HepG2 (cell line): Measurements from ENCODE around the gene ARL5B. TPM values are rescaled to one million over a fixed set of nuclear protein-coding genes. Genes with fewer than 3 reads are reported as not detected.
A peak's percentile ranks its signal among the peaks of the same experiment; 100 is the strongest.

Experiments
- GABPA ChIP-seq, 2 experiments: IDR thresholded peaks; 2 replicates each; pipeline ENCODE4 v1.6.1; 2011 to 2016; ENCODE audit warnings: low read depth in 2 of 2, low read length in 1 of 2, missing biosample characterization in 1 of 2, missing genetic modification characterization in 1 of 2
- GATAD2A ChIP-seq: IDR thresholded peaks from 2 replicates; pipeline ENCODE4 v1.6.1; 2016
- JUND ChIP-seq: sonication (generic); formaldehyde crosslinking; IDR thresholded peaks from 2 replicates; pipeline ENCODE4 v1.8.0; 2022; ENCODE audit warnings: mild to moderate bottlenecking, missing genetic modification reagents
- KAT2B ChIP-seq: fragments of 150-350 bp; IDR thresholded peaks from 2 replicates; pipeline ENCODE4 v1.6.1; 2014; ENCODE audit warnings: low read depth, low read length, borderline replicate concordance
- KLF11 ChIP-seq: IDR thresholded peaks from 2 replicates; pipeline ENCODE4 v1.6.1; 2016; ENCODE audit warnings: missing compliant biosample characterization
- MTA3 ChIP-seq: sonication (generic); formaldehyde crosslinking; IDR thresholded peaks from 2 replicates; pipeline ENCODE4 v1.4.0; 2020; ENCODE audit warnings: missing genetic modification reagents
- PCBP1 ChIP-seq: fragments of 200-400 bp; formaldehyde crosslinking; IDR thresholded peaks from 2 replicates; pipeline ENCODE4 v1.6.1; 2017; ENCODE audit warnings: mild to moderate bottlenecking, low read depth, low read length, borderline replicate concordance
- PHF5A ChIP-seq: IDR thresholded peaks from one replicate; pipeline ENCODE4 v1.6.1; 2018; ENCODE audit warnings: low read depth, missing genetic modification reagents; ENCODE audit not compliant: unreplicated experiment
- RBAK ChIP-seq: sonication (generic); formaldehyde crosslinking; IDR thresholded peaks from 2 replicates; pipeline ENCODE4 v1.5.1; 2020; ENCODE audit warnings: mild to moderate bottlenecking, missing genetic modification reagents
- RFXANK ChIP-seq: IDR thresholded peaks from 2 replicates; pipeline ENCODE4 v1.6.1; 2016
- RNF219 ChIP-seq: sonication (generic); formaldehyde crosslinking; IDR thresholded peaks from 2 replicates; pipeline ENCODE4 v1.5.0; 2020; ENCODE audit warnings: mild to moderate bottlenecking, missing genetic modification reagents
- SP4 ChIP-seq: sonication (generic); formaldehyde crosslinking; IDR thresholded peaks from 2 replicates; pipeline ENCODE4 v1.8.1; 2023; ENCODE audit warnings: mild to moderate bottlenecking, missing genetic modification reagents
- YEATS2 ChIP-seq: sonication (generic); formaldehyde crosslinking; IDR thresholded peaks from 2 replicates; pipeline ENCODE4 v1.4.0; 2020; ENCODE audit warnings: missing genetic modification reagents, borderline replicate concordance
- ZBTB34 ChIP-seq: sonication (generic); formaldehyde crosslinking; IDR thresholded peaks from 2 replicates; pipeline ENCODE4 v1.8.0; 2022; ENCODE audit warnings: mild to moderate bottlenecking, missing genetic modification reagents
- ZC3H13 ChIP-seq: sonication (generic); formaldehyde crosslinking; IDR thresholded peaks from 2 replicates; pipeline ENCODE4 v1.8.1; 2023; ENCODE audit warnings: mild to moderate bottlenecking, missing genetic modification reagents, moderate library complexity
- ZNF160 ChIP-seq: sonication (generic); formaldehyde crosslinking; IDR thresholded peaks from 2 replicates; pipeline ENCODE4 v1.8.0; 2022; ENCODE audit warnings: mild to moderate bottlenecking, inconsistent platforms, missing genetic modification reagents
- ZNF331 ChIP-seq: sonication (generic); formaldehyde crosslinking; IDR thresholded peaks from 2 replicates; pipeline ENCODE4 v1.4.0; 2020; ENCODE audit warnings: missing genetic modification reagents
- ZNF337 ChIP-seq: sonication (generic); formaldehyde crosslinking; IDR thresholded peaks from 2 replicates; pipeline ENCODE4 v1.5.1; 2020; ENCODE audit warnings: missing genetic modification reagents, low read depth, mild to moderate bottlenecking, borderline replicate concordance
- ZNF441 ChIP-seq: sonication (generic); formaldehyde crosslinking; IDR thresholded peaks from 2 replicates; pipeline ENCODE4 v1.7.0; 2021; ENCODE audit warnings: missing genetic modification reagents, borderline replicate concordance
- ZNF513 ChIP-seq: sonication (generic); formaldehyde crosslinking; conservative IDR thresholded peaks from 2 replicates; pipeline ENCODE4 v1.5.0; 2020; ENCODE audit warnings: missing genetic modification reagents
- ZNF563 ChIP-seq: sonication (generic); formaldehyde crosslinking; IDR thresholded peaks from 2 replicates; pipeline ENCODE4 v1.8.0; 2022; ENCODE audit warnings: mild to moderate bottlenecking, moderate library complexity, missing genetic modification reagents
- ZNF605 ChIP-seq: sonication (generic); formaldehyde crosslinking; IDR thresholded peaks from 2 replicates; pipeline ENCODE4 v1.8.0; 2022; ENCODE audit warnings: mild to moderate bottlenecking, missing genetic modification reagents
- ZNF616 ChIP-seq: sonication (generic); formaldehyde crosslinking; IDR thresholded peaks from 2 replicates; pipeline ENCODE4 v1.5.0; 2020; ENCODE audit warnings: low read depth, mild to moderate bottlenecking, missing genetic modification reagents
- ZNF766 ChIP-seq: sonication (generic); formaldehyde crosslinking; IDR thresholded peaks from 2 replicates; pipeline ENCODE4 v1.5.0; 2020; ENCODE audit warnings: missing genetic modification reagents, borderline replicate concordance
- ZNF891 ChIP-seq: sonication (generic); formaldehyde crosslinking; IDR thresholded peaks from 2 replicates; pipeline ENCODE4 v1.5.0; 2020; ENCODE audit warnings: mild to moderate bottlenecking, missing genetic modification reagents
- polyA plus RNA-seq, 8 experiments: library from polyadenylated mRNA; depleted of rRNA in 3 of 8; stranded (reverse) in 7 of 8; unstranded in 1 of 8; fragments of >200 nt; fragmentation: Illumina TruSeq in 4 of 8; extraction: Trizol in 4 of 8; gene quantifications; 2 replicates each; pipeline versions ENCODE4 v1.2.1 to v1.2.3, GENCODE V29; 2011 to 2016; ENCODE audit warnings: low read depth in 4 of 8, missing spikeins in 1 of 8, mixed read lengths in 1 of 8; ENCODE audit not compliant: insufficient read depth in 1 of 8
- total RNA-seq, 5 experiments: library from RNA; depleted of rRNA; stranded (reverse); fragments of >200 nt; fragmentation: Illumina TruSeq; extraction: Trizol; gene quantifications; 2 replicates each; pipeline ENCODE4 v1.2.3, GENCODE V29; 2016; ENCODE audit warnings: low read depth in 1 of 5

The ARL5B gene
- total and polyA plus RNA-seq, 2 of the 13 experiments (the other 11 are each of a cell fraction or from before 2014, with no cell fraction given), result 26.6 to 32.7 TPM

GRCh38 chr10:18658271-18659124 is 733 bp upstream of the ARL5B start (continued):
- TF ChIP-seq ZNF513 (CRISPR knock-in tag), result no peak
- no peak for TF ChIP-seq ZNF766 (CRISPR knock-in tag)
- TF ChIP-seq MTA3 (CRISPR knock-in tag), result no peak
- no peak for TF ChIP-seq RBAK (CRISPR knock-in tag)
- no peak for TF ChIP-seq KLF11 (CRISPR knock-in tag)
- no peak for TF ChIP-seq ZNF441
- no peak for TF ChIP-seq ZNF891 (CRISPR knock-in tag)
- TF ChIP-seq ZNF605 (CRISPR knock-in tag), result peak; percentile 57; the same call in 1 of the 2 replicates
- no peak for TF ChIP-seq SP4
- 0 out of 2 replicates have a peak, but pooled peaks have one; percentile 39 for TF ChIP-seq ZBTB34 (CRISPR knock-in tag)
- 0 out of 2 replicates have a peak, but pooled peaks have one; percentile 4 for TF ChIP-seq ZC3H13 (CRISPR knock-in tag)
- TF ChIP-seq PCBP1, result no peak
- TF ChIP-seq KAT2B, result peak; percentile 86
- no peak; the same call in 1 of the 2 replicates for TF ChIP-seq ZNF563 (CRISPR knock-in tag)
- TF ChIP-seq RFXANK (CRISPR knock-in tag), result 0 out of 2 replicates have a peak, but pooled peaks have one; percentile 69
- TF ChIP-seq PHF5A (CRISPR knock-in tag), result no peak
- no peak for TF ChIP-seq GABPA (IDR thresholded peaks at IDR 0.05; ENCODE audit: low read depth, low read length)
- no peak for TF ChIP-seq GABPA (CRISPR knock-in tag; IDR thresholded peaks at IDR 0.05; ENCODE audit: low read depth)
- TF ChIP-seq YEATS2 (CRISPR knock-in tag), result no peak
- TF ChIP-seq ZNF616 (CRISPR knock-in tag), result no peak
- 0 out of 2 replicates have a peak, but pooled peaks have one; percentile 37 for TF ChIP-seq RNF219 (CRISPR knock-in tag)
- TF ChIP-seq ZNF337 (CRISPR knock-in tag), result 0 out of 2 replicates have a peak, but pooled peaks have one; percentile 43
- no peak; the same call in 1 of the 2 replicates for TF ChIP-seq ZNF331 (CRISPR knock-in tag)
- no peak for TF ChIP-seq JUND (CRISPR knock-in tag)
- TF ChIP-seq ZNF160 (CRISPR knock-in tag), result no peak
- TF ChIP-seq GATAD2A (CRISPR knock-in tag), result peak; percentile 31; the same call in 1 of the 2 replicates
